Activated CD4-positive, alpha-beta T cell treated with anti-CD3 and anti-CD28 coated beads for 48 hours (primary cell): ENCODE measurements around the gene SLC10A6.
"Not testable (repeated sequence)": the region's sequence is repeated elsewhere in the genome, so short reads cannot be mapped to it uniquely, and the experiment has no call there.

ENCODE experiments used
- DNase-seq: peaks from one replicate; pipeline ENCODE4 v3.0.0-alpha.2; 2020

Gene SLC10A6

GRCh38 chr4:86848732-86849619 lies at the start of gene SLC10A6:
Gene SLC10A6 (minus strand): TSS chr4:86849384. CDS start chr4:86849115, 269 bp downstream.
- no peak for DNase-seq

GRCh38 chr4:86898562-86898961 lies 49.4 kb upstream of the SLC10A6 start:
- DNase-seq = no peak

GRCh38 chr4:86896596-86896995 lies 47.4 kb upstream of the SLC10A6 start:
- no peak for DNase-seq

GRCh38 chr4:86895692-86896488 lies 46.7 kb upstream of the SLC10A6 start:
- DNase-seq = no peak

GRCh38 chr4:86894455-86894854 lies 45.3 kb upstream of the SLC10A6 start:
- DNase-seq = no peak

- no peak for DNase-seq
Measured at GRCh38 chr4:86893136-86893535, 44.0 kb upstream of the SLC10A6 start.

GRCh38 chr4:86892636-86892960 lies 43.4 kb upstream of the SLC10A6 start:
- DNase-seq = no peak

- peak; percentile 63 for DNase-seq
Measured at GRCh38 chr4:86891762-86892635, 42.8 kb upstream of the SLC10A6 start, which contains the start of gene C4orf36. Gene C4orf36 (minus strand): TSS chr4:86892422. CDS start chr4:86891520, 902 bp downstream.

- no peak for DNase-seq
Measured at GRCh38 chr4:86890790-86891189, 41.6 kb upstream of the SLC10A6 start.

GRCh38 chr4:86879641-86880040 lies 30.5 kb upstream of the SLC10A6 start:
- DNase-seq = no peak

GRCh38 chr4:86878640-86879039 lies 29.5 kb upstream of the SLC10A6 start:
- DNase-seq = no peak

- DNase-seq = no peak
Measured at GRCh38 chr4:86876894-86877685, 27.9 kb upstream of the SLC10A6 start.

- not testable (repeated sequence) for DNase-seq
Measured at GRCh38 chr4:86875436-86875835, 26.3 kb upstream of the SLC10A6 start.

GRCh38 chr4:86872135-86872534 lies 23.0 kb upstream of the SLC10A6 start:
- DNase-seq = no peak

GRCh38 chr4:86870442-86871069 lies 21.4 kb upstream of the SLC10A6 start:
- DNase-seq = no peak

GRCh38 chr4:86857341-86858052 lies 8.3 kb upstream of the SLC10A6 start:
- DNase-seq = no peak

- DNase-seq = no peak
Measured at GRCh38 chr4:86856896-86857295, 7.7 kb upstream of the SLC10A6 start.

- DNase-seq = no peak
Measured at GRCh38 chr4:86855572-86855971, 6.4 kb upstream of the SLC10A6 start.

- DNase-seq = no peak
Measured at GRCh38 chr4:86853209-86853608, 4.0 kb upstream of the SLC10A6 start.

- no peak for DNase-seq
Measured at GRCh38 chr4:86848136-86848535, 1.0 kb downstream of the SLC10A6 start.

- DNase-seq = no peak
Measured at GRCh38 chr4:86847571-86847970, 1.6 kb downstream of the SLC10A6 start.
